Parathyroid adenoma (tissue), 2 donors: ENCODE data around the gene PLPP4.

ENCODE experiments used
- H2AFZ ChIP-seq: fragments of 300-600 bp; sonication (generic); one replicate; pipeline ENCODE4 v1.7.0; 2017; ENCODE audit warnings: antibody characterized with exemption, mild to moderate bottlenecking
- H3K27ac ChIP-seq: fragments of 300-600 bp; sonication (generic); one replicate; pipeline ENCODE4 v1.7.0; 2017
- H3K27me3 ChIP-seq: fragments of 300-600 bp; sonication (generic); one replicate; pipeline ENCODE4 v1.7.0; 2017; ENCODE audit warnings: low read length; ENCODE audit not compliant: control insufficient read depth, insufficient read depth
- H3K36me3 ChIP-seq: fragments of 300-600 bp; sonication (generic); one replicate; pipeline ENCODE4 v1.7.0; 2017; ENCODE audit warnings: low read length; ENCODE audit not compliant: control insufficient read depth, insufficient read depth
- H3K4me1 ChIP-seq: fragments of 300-600 bp; sonication (generic); one replicate; pipeline ENCODE4 v1.7.0; 2017; ENCODE audit warnings: control low read depth
- H3K4me2 ChIP-seq: fragments of 300-600 bp; sonication (generic); one replicate; pipeline ENCODE4 v1.7.0; 2017; ENCODE audit warnings: low read length
- H3K4me3 ChIP-seq: fragments of 300-600 bp; sonication (generic); one replicate; pipeline ENCODE4 v1.7.0; 2017; ENCODE audit warnings: low read depth, low read length
- H3K79me2 ChIP-seq: fragments of 300-600 bp; sonication (generic); one replicate; pipeline ENCODE4 v1.7.0; 2017; ENCODE audit warnings: control low read depth
- H3K9ac ChIP-seq: fragments of 300-600 bp; sonication (generic); one replicate; pipeline ENCODE4 v1.7.0; 2017; ENCODE audit warnings: mild to moderate bottlenecking
- H3K9me3 ChIP-seq: fragments of 300-600 bp; sonication (generic); one replicate; pipeline ENCODE4 v1.7.0; 2017; ENCODE audit warnings: low read length; ENCODE audit not compliant: control insufficient read depth
- TF ChIP-seq, protein P1 (sequence below): fragments of 300-600 bp; sonication (generic); IDR thresholded peaks from one replicate; pipeline ENCODE4 v1.7.0; 2017; ENCODE audit warnings: antibody characterized with exemption, mild to moderate bottlenecking
- donor health status: primary hyperparathyroidism.

The PLPP4 gene

DNA sequence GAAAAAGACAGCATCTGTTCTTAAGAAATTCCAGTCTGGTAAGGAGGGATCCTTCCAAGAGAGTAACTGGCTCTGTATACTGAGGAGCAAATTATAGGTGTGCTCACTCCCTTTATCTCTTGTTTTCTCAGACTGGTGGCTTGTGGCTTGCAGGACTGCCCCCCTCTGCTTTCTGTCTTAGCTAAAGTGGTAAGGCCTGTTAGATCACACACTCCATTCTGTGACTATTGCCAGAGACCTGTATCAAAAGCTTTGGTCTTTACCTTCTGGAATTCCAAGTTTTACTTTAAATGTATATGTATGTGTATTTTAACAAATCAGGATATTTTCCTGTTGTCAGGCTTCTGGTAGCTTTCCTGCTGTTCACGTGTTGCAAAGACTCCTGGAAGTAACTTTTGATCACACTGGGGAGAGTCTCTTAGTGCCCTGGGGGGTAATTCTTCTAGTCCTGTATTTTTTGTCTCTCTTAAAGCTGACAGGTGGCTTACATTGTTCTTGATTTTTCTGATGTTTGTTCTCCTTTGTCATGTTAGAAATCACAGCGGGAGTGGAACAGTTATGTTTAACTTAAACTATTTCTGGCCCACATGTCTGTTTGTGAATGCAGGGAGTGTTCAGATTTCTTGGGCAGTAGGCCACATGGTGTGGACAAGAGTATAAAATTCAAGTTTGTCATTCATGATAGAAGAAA lies 99.0 kb downstream of the PLPP4 start:
- Histone ChIP-seq H3K36me3 (no peaks in the 10 kb centered on the region), H3K9ac (no peak overlapping the region), H2AFZ (no peak overlapping the region), H3K4me1 (no peaks in the 10 kb centered on the region), H3K4me2 (no peak overlapping the region), H3K79me2 (no peaks in the 10 kb centered on the region), H3K9me3 (no peaks in the 10 kb centered on the region), H3K27ac (no peak overlapping the region), H3K4me3 (no peak overlapping the region), H3K27me3 (no peaks in the 10 kb centered on the region)
- TF ChIP-seq, protein P1, sequence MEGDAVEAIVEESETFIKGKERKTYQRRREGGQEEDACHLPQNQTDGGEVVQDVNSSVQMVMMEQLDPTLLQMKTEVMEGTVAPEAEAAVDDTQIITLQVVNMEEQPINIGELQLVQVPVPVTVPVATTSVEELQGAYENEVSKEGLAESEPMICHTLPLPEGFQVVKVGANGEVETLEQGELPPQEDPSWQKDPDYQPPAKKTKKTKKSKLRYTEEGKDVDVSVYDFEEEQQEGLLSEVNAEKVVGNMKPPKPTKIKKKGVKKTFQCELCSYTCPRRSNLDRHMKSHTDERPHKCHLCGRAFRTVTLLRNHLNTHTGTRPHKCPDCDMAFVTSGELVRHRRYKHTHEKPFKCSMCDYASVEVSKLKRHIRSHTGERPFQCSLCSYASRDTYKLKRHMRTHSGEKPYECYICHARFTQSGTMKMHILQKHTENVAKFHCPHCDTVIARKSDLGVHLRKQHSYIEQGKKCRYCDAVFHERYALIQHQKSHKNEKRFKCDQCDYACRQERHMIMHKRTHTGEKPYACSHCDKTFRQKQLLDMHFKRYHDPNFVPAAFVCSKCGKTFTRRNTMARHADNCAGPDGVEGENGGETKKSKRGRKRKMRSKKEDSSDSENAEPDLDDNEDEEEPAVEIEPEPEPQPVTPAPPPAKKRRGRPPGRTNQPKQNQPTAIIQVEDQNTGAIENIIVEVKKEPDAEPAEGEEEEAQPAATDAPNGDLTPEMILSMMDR, result no peak

DNA sequence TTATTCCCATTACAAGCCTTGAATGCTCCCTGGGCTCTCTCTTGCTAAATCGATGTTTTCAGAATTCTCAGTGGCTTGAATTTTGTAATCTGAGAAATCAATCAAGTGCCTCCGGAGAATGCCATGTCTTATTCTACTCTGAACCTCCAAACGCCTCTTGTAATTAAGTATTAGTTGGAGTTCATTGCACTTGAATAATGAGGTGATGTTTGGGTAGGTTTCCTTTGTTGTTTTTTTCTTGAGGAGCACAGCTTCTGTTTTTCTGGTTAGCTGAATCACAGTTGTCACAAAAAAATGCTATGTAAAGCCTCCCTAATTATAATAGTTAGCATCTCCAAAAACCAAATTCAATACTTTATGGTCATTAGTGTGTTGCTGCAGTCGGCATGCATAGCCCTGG lies 100.3 kb downstream of the PLPP4 start:
- H3K27me3 ChIP-seq, result no peaks in the 10 kb centered on the region
- H3K79me2 ChIP-seq, result no peaks in the 10 kb centered on the region
- no peaks in the 10 kb centered on the region for H3K9me3 ChIP-seq
- no peak overlapping the region for H3K27ac ChIP-seq
- H3K36me3 ChIP-seq, result no peaks in the 10 kb centered on the region
- no peak overlapping the region for H3K4me2 ChIP-seq
- H3K9ac ChIP-seq, result no peak overlapping the region
- H2AFZ ChIP-seq, result no peak overlapping the region
- TF ChIP-seq, protein P1, result no peak
- no peaks in the 10 kb centered on the region for H3K4me1 ChIP-seq
- no peak overlapping the region for H3K4me3 ChIP-seq

DNA sequence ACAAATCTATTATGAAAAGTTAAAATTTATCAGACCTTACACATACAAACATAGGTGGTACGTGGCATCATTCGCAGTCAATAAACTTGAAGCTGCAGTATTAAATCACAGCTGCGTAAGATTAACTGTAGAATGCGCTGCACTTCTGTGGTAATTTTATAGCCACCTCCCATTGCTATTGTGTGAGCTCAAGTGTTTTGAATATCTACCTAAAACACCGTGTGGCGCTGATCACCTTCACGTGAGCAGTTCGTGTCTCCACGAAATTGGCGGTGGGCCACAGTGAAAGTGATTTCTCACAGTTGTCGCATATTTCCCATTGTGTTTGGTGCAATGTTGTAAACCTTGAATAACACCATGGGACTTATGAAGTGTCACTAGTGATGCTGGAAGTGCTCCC lies 102.8 kb downstream of the PLPP4 start:
- Histone ChIP-seq H3K9ac (no peak overlapping the region), H3K4me3 (no peak overlapping the region), H3K79me2 (no peaks in the 10 kb centered on the region), H3K4me2 (no peak overlapping the region), H3K9me3 (no peaks in the 10 kb centered on the region), H3K36me3 (no peaks in the 10 kb centered on the region), H3K27me3 (no peaks in the 10 kb centered on the region), H3K27ac (no peak overlapping the region), H3K4me1 (no peaks in the 10 kb centered on the region), H2AFZ (no peak overlapping the region)
- TF ChIP-seq, protein P1, result no peak

DNA sequence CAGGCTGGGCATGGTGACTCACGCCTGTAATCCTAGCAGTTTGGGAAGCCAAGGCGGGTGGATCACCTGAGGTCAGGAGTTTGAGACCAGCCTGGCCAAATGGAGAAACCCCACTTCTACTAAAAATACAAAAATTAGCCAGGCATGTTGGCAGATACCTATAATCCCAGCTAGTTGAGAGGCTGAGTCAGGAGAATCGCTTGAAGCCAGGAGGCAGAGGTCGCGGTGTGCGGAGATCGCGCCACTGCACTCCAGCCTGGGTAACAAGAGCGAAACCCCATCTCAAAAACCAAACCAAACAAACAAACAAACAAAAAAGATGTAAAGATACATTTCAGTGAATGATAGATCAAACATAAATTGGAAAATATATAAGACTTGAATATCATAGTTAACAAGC lies 105.9 kb downstream of the PLPP4 start:
- Histone ChIP-seq H3K4me1 (no peaks in the 10 kb centered on the region), H3K27ac (no peak overlapping the region), H3K36me3 (no peaks in the 10 kb centered on the region), H3K79me2 (no peaks in the 10 kb centered on the region), H2AFZ (no peak overlapping the region), H3K4me2 (no peak overlapping the region), H3K27me3 (no peaks in the 10 kb centered on the region), H3K4me3 (no peak overlapping the region), H3K9me3 (no peaks in the 10 kb centered on the region), H3K9ac (no peak overlapping the region)
- TF ChIP-seq, protein P1, result no peak

DNA sequence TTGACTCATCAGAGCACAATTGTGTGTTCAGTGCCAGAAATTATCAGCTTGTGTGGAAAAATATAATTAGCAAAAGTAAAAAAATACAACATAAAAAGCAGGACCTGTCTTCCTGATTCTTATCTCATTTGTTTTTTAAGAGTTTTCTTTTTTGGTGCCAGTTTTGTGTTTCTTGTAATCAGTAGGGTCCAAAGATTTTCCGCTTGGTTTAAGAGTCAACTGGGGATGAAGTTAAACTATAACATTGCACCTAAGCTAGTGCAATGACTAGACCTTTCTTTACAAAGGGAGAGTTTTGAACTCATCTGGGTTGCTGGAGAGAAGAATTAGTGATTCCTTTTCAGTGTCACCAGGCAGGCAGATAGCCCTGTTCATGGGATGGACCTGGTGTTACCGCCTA lies 113.4 kb downstream of the PLPP4 start:
- H3K27me3 ChIP-seq, result no peaks in the 10 kb centered on the region
- H3K9me3 ChIP-seq, result no peaks in the 10 kb centered on the region
- H3K36me3 ChIP-seq, result no peaks in the 10 kb centered on the region
- H3K4me3 ChIP-seq, result no peak overlapping the region
- H3K4me1 ChIP-seq, result no peaks in the 10 kb centered on the region
- no peak overlapping the region for H3K27ac ChIP-seq
- no peaks in the 10 kb centered on the region for H3K79me2 ChIP-seq
- H2AFZ ChIP-seq, result no peak overlapping the region
- no peak overlapping the region for H3K9ac ChIP-seq
- TF ChIP-seq, protein P1, result no peak
- H3K4me2 ChIP-seq, result no peak overlapping the region
